Activated naive CD8-positive, alpha-beta T cell treated with anti-CD3 and anti-CD28 coated beads for 36 hours (primary cell): ENCODE data around the gene GHR. TPM values are rescaled to one million over a fixed set of nuclear protein-coding genes. Genes with fewer than 3 reads are reported as not detected.

Experiments
- DNase-seq: peaks from one replicate; pipeline ENCODE4 v3.0.0; 2021
- H3K27ac Mint-ChIP-seq: one replicate; pipeline ENCODE4 v1.8.0; 2022; ENCODE audit warnings: mild to moderate bottlenecking, moderate library complexity, mixed read lengths
- H3K27me3 Mint-ChIP-seq: one replicate; pipeline ENCODE4 v1.8.0; 2022; ENCODE audit warnings: mild to moderate bottlenecking, mixed read lengths
- H3K36me3 Mint-ChIP-seq: one replicate; pipeline ENCODE4 v1.8.0; 2021; ENCODE audit warnings: mild to moderate bottlenecking, mixed read lengths
- H3K4me1 Mint-ChIP-seq: one replicate; pipeline ENCODE4 v1.8.0; 2021; ENCODE audit warnings: mixed read lengths
- H3K4me3 Mint-ChIP-seq: one replicate; pipeline ENCODE4 v1.8.0; 2022; ENCODE audit warnings: mild to moderate bottlenecking, moderate library complexity, mixed read lengths
- H3K9me3 Mint-ChIP-seq: one replicate; pipeline ENCODE4 v1.8.0; 2022; ENCODE audit warnings: mixed read lengths
- total RNA-seq, 2 experiments: library from RNA; stranded (reverse); gene quantifications; one replicate each; pipeline ENCODE4 v1.2.3, GENCODE V29; 2021

The GHR gene
- total RNA-seq, 2 experiments from 2014 or later = not detected

- no peak overlapping the region for H3K4me3 Mint-ChIP-seq
- H3K4me1 Mint-ChIP-seq = no peaks in the 10 kb centered on the region
- H3K9me3 Mint-ChIP-seq = no peaks in the 10 kb centered on the region
- DNase-seq = no peak
- H3K27me3 Mint-ChIP-seq = peaks cover 21% of the 10 kb centered on the region
- no peak overlapping the region for H3K27ac Mint-ChIP-seq
- no peaks in the 10 kb centered on the region for H3K36me3 Mint-ChIP-seq
Measured at GRCh38 chr5:42426016-42426415, 2.8 kb downstream of the GHR start.

GRCh38 chr5:42429694-42430093, 6.5 kb downstream of the GHR start:
- no peaks in the 10 kb centered on the region for H3K9me3 Mint-ChIP-seq
- H3K36me3 Mint-ChIP-seq = no peaks in the 10 kb centered on the region
- H3K4me1 Mint-ChIP-seq = no peaks in the 10 kb centered on the region
- H3K27ac Mint-ChIP-seq = no peak overlapping the region
- H3K27me3 Mint-ChIP-seq = peaks cover 21% of the 10 kb centered on the region
- no peak overlapping the region for H3K4me3 Mint-ChIP-seq
- DNase-seq = no peak

- Mint-ChIP-seq H3K9me3 (no peaks in the 10 kb centered on the region), H3K36me3 (no peaks in the 10 kb centered on the region), H3K27ac (no peak overlapping the region), H3K4me1 (no peaks in the 10 kb centered on the region), H3K4me3 (no peak overlapping the region), H3K27me3 (no peaks in the 10 kb centered on the region)
- no peak for DNase-seq
Measured at GRCh38 chr5:42434047-42434724, 10.9 kb downstream of the GHR start.

GRCh38 chr5:42436051-42436450, 12.8 kb downstream of the GHR start:
- Mint-ChIP-seq H3K36me3 (no peaks in the 10 kb centered on the region), H3K9me3 (no peaks in the 10 kb centered on the region), H3K4me3 (no peak overlapping the region), H3K27me3 (no peaks in the 10 kb centered on the region), H3K4me1 (no peaks in the 10 kb centered on the region), H3K27ac (no peak overlapping the region)
- DNase-seq = no peak

- DNase-seq = no peak
- no peaks in the 10 kb centered on the region for H3K4me1 Mint-ChIP-seq
- H3K27me3 Mint-ChIP-seq = peaks cover 20% of the 10 kb centered on the region
- no peak overlapping the region for H3K27ac Mint-ChIP-seq
- H3K36me3 Mint-ChIP-seq = no peaks in the 10 kb centered on the region
- no peak overlapping the region for H3K4me3 Mint-ChIP-seq
- peaks cover 4% of the 10 kb centered on the region for H3K9me3 Mint-ChIP-seq
Measured at GRCh38 chr5:42454216-42454995, 31.2 kb downstream of the GHR start.

GRCh38 chr5:42461033-42461432, 37.8 kb downstream of the GHR start:
- no peaks in the 10 kb centered on the region for H3K36me3 Mint-ChIP-seq
- H3K4me3 Mint-ChIP-seq = no peak overlapping the region
- no peaks in the 10 kb centered on the region for H3K9me3 Mint-ChIP-seq
- H3K4me1 Mint-ChIP-seq = peaks cover 2% of the 10 kb centered on the region
- peaks cover 7% of the 10 kb centered on the region for H3K27me3 Mint-ChIP-seq
- DNase-seq = no peak
- H3K27ac Mint-ChIP-seq = no peak overlapping the region

GRCh38 chr5:42461507-42461906, 38.3 kb downstream of the GHR start:
- H3K27ac Mint-ChIP-seq = no peak overlapping the region
- no peaks in the 10 kb centered on the region for H3K9me3 Mint-ChIP-seq

GRCh38 chr5:42462083-42462482, 38.8 kb downstream of the GHR start:
- DNase-seq = no peak

More at GRCh38 chr5:42461507-42461906, 38.3 kb downstream of the GHR start:
- no peak for DNase-seq
- Mint-ChIP-seq H3K36me3 (no peaks in the 10 kb centered on the region), H3K27me3 (peaks cover 5% of the 10 kb centered on the region), H3K4me3 (no peak overlapping the region), H3K4me1 (peaks cover 2% of the 10 kb centered on the region)

GRCh38 chr5:42467572-42467971, 44.3 kb downstream of the GHR start:
- H3K27me3 Mint-ChIP-seq = no peaks in the 10 kb centered on the region
- no peak overlapping the region for H3K4me3 Mint-ChIP-seq
- H3K4me1 Mint-ChIP-seq = no peaks in the 10 kb centered on the region
- H3K36me3 Mint-ChIP-seq = no peaks in the 10 kb centered on the region
- DNase-seq = no peak
- no peaks in the 10 kb centered on the region for H3K9me3 Mint-ChIP-seq
- H3K27ac Mint-ChIP-seq = no peak overlapping the region

More at GRCh38 chr5:42462083-42462482, 38.8 kb downstream of the GHR start:
- Mint-ChIP-seq H3K9me3 (no peaks in the 10 kb centered on the region), H3K27ac (no peak overlapping the region), H3K27me3 (no peaks in the 10 kb centered on the region), H3K36me3 (no peaks in the 10 kb centered on the region), H3K4me3 (no peak overlapping the region), H3K4me1 (peaks cover 2% of the 10 kb centered on the region)

GRCh38 chr5:42467981-42468524, 44.8 kb downstream of the GHR start:
- H3K27me3 Mint-ChIP-seq = no peaks in the 10 kb centered on the region
- H3K36me3 Mint-ChIP-seq = no peaks in the 10 kb centered on the region
- no peaks in the 10 kb centered on the region for H3K9me3 Mint-ChIP-seq
- no peak overlapping the region for H3K27ac Mint-ChIP-seq
- H3K4me1 Mint-ChIP-seq = no peaks in the 10 kb centered on the region
- no peak for DNase-seq
- no peak overlapping the region for H3K4me3 Mint-ChIP-seq

- Mint-ChIP-seq H3K9me3 (peaks cover 2% of the 10 kb centered on the region), H3K4me3 (no peak overlapping the region), H3K27ac (no peak overlapping the region), H3K36me3 (no peaks in the 10 kb centered on the region), H3K4me1 (no peaks in the 10 kb centered on the region), H3K27me3 (peaks cover 13% of the 10 kb centered on the region)
- no peak for DNase-seq
Measured at GRCh38 chr5:42483472-42484154, 60.4 kb downstream of the GHR start.

GRCh38 chr5:42487077-42487476, 63.8 kb downstream of the GHR start:
- H3K27ac Mint-ChIP-seq = no peak overlapping the region
- no peak overlapping the region for H3K4me3 Mint-ChIP-seq
- DNase-seq = no peak
- no peaks in the 10 kb centered on the region for H3K36me3 Mint-ChIP-seq
- H3K27me3 Mint-ChIP-seq = peaks cover 13% of the 10 kb centered on the region
- H3K9me3 Mint-ChIP-seq = no peaks in the 10 kb centered on the region
- H3K4me1 Mint-ChIP-seq = no peaks in the 10 kb centered on the region

- no peak overlapping the region for H3K4me3 Mint-ChIP-seq
- H3K27ac Mint-ChIP-seq = no peak overlapping the region
- H3K4me1 Mint-ChIP-seq = no peaks in the 10 kb centered on the region
- no peak for DNase-seq
- no peaks in the 10 kb centered on the region for H3K36me3 Mint-ChIP-seq
- H3K9me3 Mint-ChIP-seq = no peaks in the 10 kb centered on the region
- peaks cover 12% of the 10 kb centered on the region for H3K27me3 Mint-ChIP-seq
Measured at GRCh38 chr5:42487821-42488220, 64.6 kb downstream of the GHR start.

- Mint-ChIP-seq H3K27ac (no peak overlapping the region), H3K9me3 (no peaks in the 10 kb centered on the region)
Measured at GRCh38 chr5:42490831-42491230, 67.6 kb downstream of the GHR start.

GRCh38 chr5:42491699-42492098, 68.5 kb downstream of the GHR start:
- H3K27me3 Mint-ChIP-seq = peaks cover 4% of the 10 kb centered on the region
- no peak overlapping the region for H3K27ac Mint-ChIP-seq
- H3K9me3 Mint-ChIP-seq = no peaks in the 10 kb centered on the region
- DNase-seq = no peak
- H3K4me1 Mint-ChIP-seq = no peaks in the 10 kb centered on the region
- no peak overlapping the region for H3K4me3 Mint-ChIP-seq
- no peaks in the 10 kb centered on the region for H3K36me3 Mint-ChIP-seq

More at GRCh38 chr5:42490831-42491230, 67.6 kb downstream of the GHR start:
- no peaks in the 10 kb centered on the region for H3K36me3 Mint-ChIP-seq
- H3K27me3 Mint-ChIP-seq = peaks cover 9% of the 10 kb centered on the region
- H3K4me1 Mint-ChIP-seq = no peaks in the 10 kb centered on the region
- no peak overlapping the region for H3K4me3 Mint-ChIP-seq
- no peak for DNase-seq
